ENCODE results near the gene KRT84.

GRCh38 chr12:52413202-52413601 lies 27.8 kb upstream of the KRT84 start:
- TF ChIP-seq CTCF (IDR thresholded peaks at IDR 0.05) (no peak), POLR2A (IDR thresholded peaks at IDR 0.05) (no peak), EP300 (IDR thresholded peaks at IDR 0.05) (no peak)

All from suprapubic skin (tissue), 3 donors.